ENCODE measurements around the gene BPTF.

BPTF gene

GRCh38 chr17:68004201-68004600, 178.9 kb downstream of the BPTF start:
- Histone ChIP-seq H3K27me3 (ENCODE audit: insufficient read depth, low read length) (no peaks in the 10 kb centered on the region), H3K18ac (ENCODE audit: low read length) (no peak overlapping the region), H4K8ac (ENCODE audit: low read depth, low read length) (no peak overlapping the region), H3K23ac (ENCODE audit: low read length) (no peak overlapping the region), H2BK120ac (ENCODE audit: insufficient read depth, low read length, poor library complexity) (no peak overlapping the region), H2AFZ (ENCODE audit: insufficient read depth, low read length, poor library complexity) (no peak overlapping the region), H3K27ac (ENCODE audit: low read depth, low read length) (no peak overlapping the region), H2BK12ac (ENCODE audit: low read length) (no peak overlapping the region), H3K9me3 (ENCODE audit: insufficient read depth, low read depth, low read length) (no peaks in the 10 kb centered on the region), H2BK5ac (ENCODE audit: low read depth, low read length, poor library complexity) (no peak overlapping the region), H2AK5ac (ENCODE audit: low read length) (no peak overlapping the region), H3K4me2 (ENCODE audit: low read length) (no peak overlapping the region), H3K4ac (ENCODE audit: low read depth, low read length) (no peak overlapping the region), H3K79me2 (ENCODE audit: control insufficient read depth, insufficient read depth, low read length, poor library complexity) (no peaks in the 10 kb centered on the region), H3K14ac (ENCODE audit: low read length) (no peak overlapping the region), H3K4me3 (ENCODE audit: low read depth, low read length) (no peak overlapping the region), H4K12ac (ENCODE audit: low read depth, low read length) (no peak overlapping the region), H4K91ac (ENCODE audit: low read depth, low read length) (no peak overlapping the region), H3K9ac (ENCODE audit: low read length) (no peak overlapping the region), H3K4me1 (ENCODE audit: control insufficient read depth in 1 of 2, insufficient read depth in 2 of 2, low read length in 2 of 2) (no peaks in the 10 kb centered on the region), H3K79me1 (ENCODE audit: low read length) (no peaks in the 10 kb centered on the region), H3K36me3 (ENCODE audit: control insufficient read depth in 1 of 2, insufficient read depth in 2 of 2, low read length in 2 of 2) (no peaks in the 10 kb centered on the region)
- DNase-seq: no peak
- no CpG with 5 or more reads among the region's 3 CpGs for WGBS (ENCODE audit: extremely low coverage, insufficient coverage, insufficient read length)

- Histone ChIP-seq H2BK5ac (ENCODE audit: low read depth, low read length, poor library complexity) (no peak overlapping the region), H4K91ac (ENCODE audit: low read depth, low read length) (no peak overlapping the region), H2BK12ac (ENCODE audit: low read length) (no peak overlapping the region), H2AK5ac (ENCODE audit: low read length) (no peak overlapping the region), H3K23ac (ENCODE audit: low read length) (no peak overlapping the region), H3K14ac (ENCODE audit: low read length) (no peak overlapping the region), H4K8ac (ENCODE audit: low read depth, low read length) (no peak overlapping the region), H3K27ac (ENCODE audit: low read depth, low read length) (no peak overlapping the region), H3K9ac (ENCODE audit: low read length) (no peak overlapping the region), H4K12ac (ENCODE audit: low read depth, low read length) (no peak overlapping the region), H3K27me3 (ENCODE audit: insufficient read depth, low read length) (no peaks in the 10 kb centered on the region), H2AFZ (ENCODE audit: insufficient read depth, low read length, poor library complexity) (no peak overlapping the region), H3K18ac (ENCODE audit: low read length) (no peak overlapping the region), H3K4ac (ENCODE audit: low read depth, low read length) (no peak overlapping the region), H3K4me2 (ENCODE audit: low read length) (no peak overlapping the region), H3K36me3 (ENCODE audit: control insufficient read depth in 1 of 2, insufficient read depth in 2 of 2, low read length in 2 of 2) (no peaks in the 10 kb centered on the region), H2BK120ac (ENCODE audit: insufficient read depth, low read length, poor library complexity) (no peak overlapping the region), H3K4me3 (ENCODE audit: low read depth, low read length) (no peak overlapping the region), H3K79me1 (ENCODE audit: low read length) (no peaks in the 10 kb centered on the region), H3K4me1 (ENCODE audit: control insufficient read depth in 1 of 2, insufficient read depth in 2 of 2, low read length in 2 of 2) (no peaks in the 10 kb centered on the region), H3K9me3 (ENCODE audit: insufficient read depth, low read depth, low read length) (no peaks in the 10 kb centered on the region), H3K79me2 (ENCODE audit: control insufficient read depth, insufficient read depth, low read length, poor library complexity) (no peaks in the 10 kb centered on the region)
- no CpG with 5 or more reads among the region's 6 CpGs for WGBS (ENCODE audit: extremely low coverage, insufficient coverage, insufficient read length)
- peak in 1 of 2 donors; percentile 26 for DNase-seq
These were observed 181.5 kb downstream of the BPTF start for GRCh38 chr17:68006797-68007196.

- Histone ChIP-seq H3K4me2 (ENCODE audit: low read length) (peak overlapping the region; percentile 45), H4K91ac (ENCODE audit: low read depth, low read length) (no peak overlapping the region), H2AK5ac (ENCODE audit: low read length) (no peak overlapping the region), H3K9me3 (ENCODE audit: insufficient read depth, low read depth, low read length) (no peaks in the 10 kb centered on the region), H2BK5ac (ENCODE audit: low read depth, low read length, poor library complexity) (no peak overlapping the region), H3K4ac (ENCODE audit: low read depth, low read length) (no peak overlapping the region), H3K4me3 (ENCODE audit: low read depth, low read length) (no peak overlapping the region), H2BK12ac (ENCODE audit: low read length) (peak overlapping the region; percentile 81), H3K36me3 (ENCODE audit: control insufficient read depth in 1 of 2, insufficient read depth in 2 of 2, low read length in 2 of 2) (no peaks in the 10 kb centered on the region), H3K4me1 (ENCODE audit: control insufficient read depth in 1 of 2, insufficient read depth in 2 of 2, low read length in 2 of 2) (no peaks in the 10 kb centered on the region), H3K79me2 (ENCODE audit: control insufficient read depth, insufficient read depth, low read length, poor library complexity) (no peaks in the 10 kb centered on the region), H3K23ac (ENCODE audit: low read length) (no peak overlapping the region), H3K27me3 (ENCODE audit: insufficient read depth, low read length) (no peaks in the 10 kb centered on the region), H2BK120ac (ENCODE audit: insufficient read depth, low read length, poor library complexity) (no peak overlapping the region), H3K79me1 (ENCODE audit: low read length) (no peaks in the 10 kb centered on the region), H3K14ac (ENCODE audit: low read length) (peak overlapping the region; percentile 8), H3K18ac (ENCODE audit: low read length) (no peak overlapping the region), H3K27ac (ENCODE audit: low read depth, low read length) (no peak overlapping the region), H3K9ac (ENCODE audit: low read length) (no peak overlapping the region), H4K8ac (ENCODE audit: low read depth, low read length) (peak overlapping the region; percentile 81), H4K12ac (ENCODE audit: low read depth, low read length) (no peak overlapping the region), H2AFZ (ENCODE audit: insufficient read depth, low read length, poor library complexity) (peak overlapping the region; percentile 80)
- WGBS (ENCODE audit: extremely low coverage, insufficient coverage, insufficient read length): no CpG with 5 or more reads among the region's 20 CpGs
- DNase-seq: peak; percentile 44 to 79
These were observed 185.9 kb downstream of the BPTF start for GRCh38 chr17:68011199-68011665.

- Histone ChIP-seq H4K12ac (ENCODE audit: low read depth, low read length) (no peak overlapping the region), H3K36me3 (ENCODE audit: control insufficient read depth in 1 of 2, insufficient read depth in 2 of 2, low read length in 2 of 2) (no peaks in the 10 kb centered on the region), H3K23ac (ENCODE audit: low read length) (no peak overlapping the region)
These were observed 188.1 kb downstream of the BPTF start for GRCh38 chr17:68013385-68013784.

More at GRCh38 chr17:68013385-68013784, 188.1 kb downstream of the BPTF start:
- no peak overlapping the region for H3K9ac ChIP-seq (ENCODE audit: low read length)
- no peaks in the 10 kb centered on the region for H3K27me3 ChIP-seq (ENCODE audit: insufficient read depth, low read length)
- H4K91ac ChIP-seq (ENCODE audit: low read depth, low read length): no peak overlapping the region
- no peak overlapping the region for H3K4me3 ChIP-seq (ENCODE audit: low read depth, low read length)
- H3K18ac ChIP-seq (ENCODE audit: low read length): no peak overlapping the region
- H3K4ac ChIP-seq (ENCODE audit: low read depth, low read length): no peak overlapping the region
- no peak overlapping the region for H2AFZ ChIP-seq (ENCODE audit: insufficient read depth, low read length, poor library complexity)
- no peak overlapping the region for H2BK12ac ChIP-seq (ENCODE audit: low read length)
- H3K79me2 ChIP-seq (ENCODE audit: control insufficient read depth, insufficient read depth, low read length, poor library complexity): no peaks in the 10 kb centered on the region
- no peak overlapping the region for H2AK5ac ChIP-seq (ENCODE audit: low read length)
- no peaks in the 10 kb centered on the region for H3K9me3 ChIP-seq (ENCODE audit: insufficient read depth, low read depth, low read length)
- no peak overlapping the region for H3K4me2 ChIP-seq (ENCODE audit: low read length)
- no peak overlapping the region for H3K27ac ChIP-seq (ENCODE audit: low read depth, low read length)
- DNase-seq: no peak
- no peaks in the 10 kb centered on the region for H3K4me1 ChIP-seq (ENCODE audit: control insufficient read depth in 1 of 2, insufficient read depth in 2 of 2, low read length in 2 of 2)
- H3K14ac ChIP-seq (ENCODE audit: low read length): no peak overlapping the region
- no peak overlapping the region for H4K8ac ChIP-seq (ENCODE audit: low read depth, low read length)
- H3K79me1 ChIP-seq (ENCODE audit: low read length): no peaks in the 10 kb centered on the region
- no peak overlapping the region for H2BK120ac ChIP-seq (ENCODE audit: insufficient read depth, low read length, poor library complexity)
- no peak overlapping the region for H2BK5ac ChIP-seq (ENCODE audit: low read depth, low read length, poor library complexity)

Measured in trophoblast cell (in vitro differentiated cells and primary cell).